Heart left ventricle (tissue), 13 donors: Measurements from ENCODE around the gene DCTN5.

Experiments
- POLR2A ChIP-seq, 2 donors: fragments of 450-650 bp; IDR thresholded peaks; one replicate each; pipeline ENCODE4 v1.6.1; 2017; ENCODE audit warnings: antibody characterized with exemption in 2 of 2, mild to moderate bottlenecking in 2 of 2, moderate library complexity in 2 of 2
- TF ChIP-seq, protein P1 (sequence below), 12 donors: fragments of 200-600 bp; sonication (generic) in 4 of 12; IDR thresholded peaks; one replicate each; pipeline versions ENCODE4 v1.5.0 to v1.8.0; 2018 to 2022; ENCODE audit warnings: antibody characterized with exemption in 12 of 12, mild to moderate bottlenecking in 5 of 12
- donor health status: ischemic (EF 13 %, LVEDD 7.1; RV severe dilation, severe dysfunction).
- donor health status: DM: no; HTN: yes; CAD: no.
- donor health status: DM: no; HTN: no; CAD: no.
- donor health status: ischemic (EF 25% LVEDD 6.9; RV normal size, moderate dysfunction).
- donor health status: ischemic (EF 25% LVEDD 5.7; RV mildly dilated, moderate dysfunction).
- donor health status: ischemic (EF 35%, LVEDD 5.7; RV mildly dilated, moderate dysfunction).
- donor health status: nonischemic (EF 11% LVEDD 7.7; RV severe dilation, severe dysfunction).
- donor health status: DM: yes; HTN: yes; CAD: no.
- donor health status: PGD.
- donor health status: ischemic (EF 29% LVEDD 5.4; RV normal size, mild dysfunction).
- donor health status: nonischemic (EF 23%, LVEDD 6.1; RV moderate dilation, normal function).

DNA sequence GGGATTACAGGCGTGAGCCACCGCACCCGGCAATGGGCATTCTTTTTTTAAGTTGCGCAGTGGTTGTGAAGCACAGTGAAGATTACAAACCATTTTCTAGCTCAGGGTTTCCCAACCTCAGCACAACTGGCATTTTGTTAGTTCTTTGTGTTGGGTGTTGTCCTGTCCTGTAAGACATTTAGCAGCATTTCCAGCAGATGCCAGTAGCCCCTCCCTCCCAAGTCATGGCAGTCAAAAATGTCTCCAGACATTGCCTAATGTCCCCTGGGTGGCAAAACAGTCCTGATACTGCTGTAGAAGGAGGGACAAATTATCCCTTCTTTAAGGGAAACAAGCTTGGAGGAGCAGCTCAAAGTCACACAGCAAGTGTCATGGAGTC is 53.0 kb downstream of the DCTN5 start:
- TF ChIP-seq, protein P1, sequence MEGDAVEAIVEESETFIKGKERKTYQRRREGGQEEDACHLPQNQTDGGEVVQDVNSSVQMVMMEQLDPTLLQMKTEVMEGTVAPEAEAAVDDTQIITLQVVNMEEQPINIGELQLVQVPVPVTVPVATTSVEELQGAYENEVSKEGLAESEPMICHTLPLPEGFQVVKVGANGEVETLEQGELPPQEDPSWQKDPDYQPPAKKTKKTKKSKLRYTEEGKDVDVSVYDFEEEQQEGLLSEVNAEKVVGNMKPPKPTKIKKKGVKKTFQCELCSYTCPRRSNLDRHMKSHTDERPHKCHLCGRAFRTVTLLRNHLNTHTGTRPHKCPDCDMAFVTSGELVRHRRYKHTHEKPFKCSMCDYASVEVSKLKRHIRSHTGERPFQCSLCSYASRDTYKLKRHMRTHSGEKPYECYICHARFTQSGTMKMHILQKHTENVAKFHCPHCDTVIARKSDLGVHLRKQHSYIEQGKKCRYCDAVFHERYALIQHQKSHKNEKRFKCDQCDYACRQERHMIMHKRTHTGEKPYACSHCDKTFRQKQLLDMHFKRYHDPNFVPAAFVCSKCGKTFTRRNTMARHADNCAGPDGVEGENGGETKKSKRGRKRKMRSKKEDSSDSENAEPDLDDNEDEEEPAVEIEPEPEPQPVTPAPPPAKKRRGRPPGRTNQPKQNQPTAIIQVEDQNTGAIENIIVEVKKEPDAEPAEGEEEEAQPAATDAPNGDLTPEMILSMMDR (IDR thresholded peaks at IDR 0.05) = no peak
- no peak for TF ChIP-seq POLR2A (IDR thresholded peaks at IDR 0.05)
